ENCODE results near the gene GPR78. TPM values are rescaled to one million over a fixed set of nuclear protein-coding genes. Genes with fewer than 3 reads are reported as not detected.

GPR78 gene
- total and polyA plus RNA-seq, 2 of the 13 experiments (the other 11 are each of a cell fraction or from before 2014, with no cell fraction given), result 0.01 to 0.07 TPM

DNA sequence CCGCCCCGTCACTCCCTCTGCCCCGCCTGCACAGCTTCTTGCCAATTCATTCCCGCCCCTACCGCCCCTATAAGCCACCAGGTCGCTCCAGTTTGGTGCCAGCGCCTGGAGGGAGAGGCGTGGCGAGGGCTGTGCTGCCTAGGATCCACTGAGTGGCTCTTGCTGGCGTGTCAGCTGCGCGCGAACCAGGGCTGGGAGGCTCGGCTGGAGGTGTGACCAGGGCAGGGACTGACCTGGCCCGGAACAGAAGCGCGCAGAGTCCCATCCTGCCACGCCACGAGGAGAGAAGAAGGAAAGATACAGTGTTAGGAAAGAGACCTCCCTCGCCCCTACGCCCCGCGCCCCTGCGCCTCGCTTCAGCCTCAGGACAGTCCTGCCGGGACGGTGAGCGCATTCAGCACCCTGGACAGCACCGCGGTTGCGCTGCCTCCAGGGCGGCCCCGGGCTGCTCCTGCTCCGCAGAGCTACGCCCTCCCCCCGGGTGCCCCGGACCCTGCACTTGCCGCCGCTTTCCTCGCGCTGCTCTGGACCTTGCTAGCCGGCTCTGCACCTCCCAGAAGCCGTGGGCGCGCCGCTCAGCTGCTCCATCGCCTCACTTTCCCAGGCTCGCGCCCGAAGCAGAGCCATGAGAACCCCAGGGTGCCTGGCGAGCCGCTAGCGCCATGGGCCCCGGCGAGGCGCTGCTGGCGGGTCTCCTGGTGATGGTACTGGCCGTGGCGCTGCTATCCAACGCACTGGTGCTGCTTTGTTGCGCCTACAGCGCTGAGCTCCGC, at the start of gene GPR78 (continued):
- TF ChIP-seq, protein P1, sequence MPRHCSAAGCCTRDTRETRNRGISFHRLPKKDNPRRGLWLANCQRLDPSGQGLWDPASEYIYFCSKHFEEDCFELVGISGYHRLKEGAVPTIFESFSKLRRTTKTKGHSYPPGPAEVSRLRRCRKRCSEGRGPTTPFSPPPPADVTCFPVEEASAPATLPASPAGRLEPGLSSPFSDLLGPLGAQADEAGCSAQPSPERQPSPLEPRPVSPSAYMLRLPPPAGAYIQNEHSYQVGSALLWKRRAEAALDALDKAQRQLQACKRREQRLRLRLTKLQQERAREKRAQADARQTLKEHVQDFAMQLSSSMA (CRISPR knock-in tag; IDR thresholded peaks at IDR 0.05), result no peak
- TF ChIP-seq SPEN (CRISPR knock-in tag; IDR thresholded peaks at IDR 0.05; ENCODE audit: low read depth), result no peak
- TF ChIP-seq SNAPC2 (CRISPR knock-in tag; IDR thresholded peaks at IDR 0.05), result no peak
- TF ChIP-seq, protein P2, sequence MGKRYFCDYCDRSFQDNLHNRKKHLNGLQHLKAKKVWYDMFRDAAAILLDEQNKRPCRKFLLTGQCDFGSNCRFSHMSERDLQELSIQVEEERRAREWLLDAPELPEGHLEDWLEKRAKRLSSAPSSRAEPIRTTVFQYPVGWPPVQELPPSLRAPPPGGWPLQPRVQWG (CRISPR knock-in tag; IDR thresholded peaks at IDR 0.05; ENCODE audit: borderline replicate concordance, low read depth), result no peak
- peak; percentile 59; the same call in 1 of the 2 replicates for TF ChIP-seq NRL (CRISPR knock-in tag; IDR thresholded peaks at IDR 0.05; ENCODE audit: borderline replicate concordance)
- TF ChIP-seq, protein P3, sequence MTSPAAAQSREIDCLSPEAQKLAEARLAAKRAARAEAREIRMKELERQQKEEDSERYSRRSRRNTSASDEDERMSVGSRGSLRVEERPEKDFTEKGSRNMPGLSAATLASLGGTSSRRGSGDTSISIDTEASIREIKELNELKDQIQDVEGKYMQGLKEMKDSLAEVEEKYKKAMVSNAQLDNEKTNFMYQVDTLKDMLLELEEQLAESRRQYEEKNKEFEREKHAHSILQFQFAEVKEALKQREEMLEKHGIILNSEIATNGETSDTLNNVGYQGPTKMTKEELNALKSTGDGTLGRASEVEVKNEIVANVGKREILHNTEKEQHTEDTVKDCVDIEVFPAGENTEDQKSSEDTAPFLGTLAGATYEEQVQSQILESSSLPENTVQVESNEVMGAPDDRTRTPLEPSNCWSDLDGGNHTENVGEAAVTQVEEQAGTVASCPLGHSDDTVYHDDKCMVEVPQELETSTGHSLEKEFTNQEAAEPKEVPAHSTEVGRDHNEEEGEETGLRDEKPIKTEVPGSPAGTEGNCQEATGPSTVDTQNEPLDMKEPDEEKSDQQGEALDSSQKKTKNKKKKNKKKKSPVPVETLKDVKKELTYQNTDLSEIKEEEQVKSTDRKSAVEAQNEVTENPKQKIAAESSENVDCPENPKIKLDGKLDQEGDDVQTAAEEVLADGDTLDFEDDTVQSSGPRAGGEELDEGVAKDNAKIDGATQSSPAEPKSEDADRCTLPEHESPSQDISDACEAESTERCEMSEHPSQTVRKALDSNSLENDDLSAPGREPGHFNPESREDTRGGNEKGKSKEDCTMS (CRISPR knock-in tag; conservative IDR thresholded peaks at IDR 0.05), result 0 out of 2 replicates have a peak, but pooled peaks have one; percentile 56
- TF ChIP-seq, protein P4, sequence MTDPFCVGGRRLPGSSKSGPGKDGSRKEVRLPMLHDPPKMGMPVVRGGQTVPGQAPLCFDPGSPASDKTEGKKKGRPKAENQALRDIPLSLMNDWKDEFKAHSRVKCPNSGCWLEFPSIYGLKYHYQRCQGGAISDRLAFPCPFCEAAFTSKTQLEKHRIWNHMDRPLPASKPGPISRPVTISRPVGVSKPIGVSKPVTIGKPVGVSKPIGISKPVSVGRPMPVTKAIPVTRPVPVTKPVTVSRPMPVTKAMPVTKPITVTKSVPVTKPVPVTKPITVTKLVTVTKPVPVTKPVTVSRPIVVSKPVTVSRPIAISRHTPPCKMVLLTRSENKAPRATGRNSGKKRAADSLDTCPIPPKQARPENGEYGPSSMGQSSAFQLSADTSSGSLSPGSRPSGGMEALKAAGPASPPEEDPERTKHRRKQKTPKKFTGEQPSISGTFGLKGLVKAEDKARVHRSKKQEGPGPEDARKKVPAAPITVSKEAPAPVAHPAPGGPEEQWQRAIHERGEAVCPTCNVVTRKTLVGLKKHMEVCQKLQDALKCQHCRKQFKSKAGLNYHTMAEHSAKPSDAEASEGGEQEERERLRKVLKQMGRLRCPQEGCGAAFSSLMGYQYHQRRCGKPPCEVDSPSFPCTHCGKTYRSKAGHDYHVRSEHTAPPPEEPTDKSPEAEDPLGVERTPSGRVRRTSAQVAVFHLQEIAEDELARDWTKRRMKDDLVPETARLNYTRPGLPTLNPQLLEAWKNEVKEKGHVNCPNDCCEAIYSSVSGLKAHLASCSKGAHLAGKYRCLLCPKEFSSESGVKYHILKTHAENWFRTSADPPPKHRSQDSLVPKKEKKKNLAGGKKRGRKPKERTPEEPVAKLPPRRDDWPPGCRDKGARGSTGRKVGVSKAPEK (CRISPR knock-in tag; IDR thresholded peaks at IDR 0.05; ENCODE audit: borderline replicate concordance), result no peak
- TF ChIP-seq, protein P5, sequence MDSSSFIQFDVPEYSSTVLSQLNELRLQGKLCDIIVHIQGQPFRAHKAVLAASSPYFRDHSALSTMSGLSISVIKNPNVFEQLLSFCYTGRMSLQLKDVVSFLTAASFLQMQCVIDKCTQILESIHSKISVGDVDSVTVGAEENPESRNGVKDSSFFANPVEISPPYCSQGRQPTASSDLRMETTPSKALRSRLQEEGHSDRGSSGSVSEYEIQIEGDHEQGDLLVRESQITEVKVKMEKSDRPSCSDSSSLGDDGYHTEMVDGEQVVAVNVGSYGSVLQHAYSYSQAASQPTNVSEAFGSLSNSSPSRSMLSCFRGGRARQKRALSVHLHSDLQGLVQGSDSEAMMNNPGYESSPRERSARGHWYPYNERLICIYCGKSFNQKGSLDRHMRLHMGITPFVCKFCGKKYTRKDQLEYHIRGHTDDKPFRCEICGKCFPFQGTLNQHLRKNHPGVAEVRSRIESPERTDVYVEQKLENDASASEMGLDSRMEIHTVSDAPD (CRISPR knock-in tag; IDR thresholded peaks at IDR 0.05), result no peak
- TF ChIP-seq ZSCAN25 (CRISPR knock-in tag; IDR thresholded peaks at IDR 0.05), result no peak
- no peak for TF ChIP-seq DPF2 (CRISPR knock-in tag; IDR thresholded peaks at IDR 0.05; ENCODE audit: borderline replicate concordance, low read depth)
- TF ChIP-seq ELF4 (CRISPR knock-in tag; IDR thresholded peaks at IDR 0.05; ENCODE audit: borderline replicate concordance), result no peak
- TF ChIP-seq ZNF816 (CRISPR knock-in tag; IDR thresholded peaks at IDR 0.05; ENCODE audit: borderline replicate concordance), result 0 out of 2 replicates have a peak, but pooled peaks have one; percentile 52
- TF ChIP-seq, protein P6, sequence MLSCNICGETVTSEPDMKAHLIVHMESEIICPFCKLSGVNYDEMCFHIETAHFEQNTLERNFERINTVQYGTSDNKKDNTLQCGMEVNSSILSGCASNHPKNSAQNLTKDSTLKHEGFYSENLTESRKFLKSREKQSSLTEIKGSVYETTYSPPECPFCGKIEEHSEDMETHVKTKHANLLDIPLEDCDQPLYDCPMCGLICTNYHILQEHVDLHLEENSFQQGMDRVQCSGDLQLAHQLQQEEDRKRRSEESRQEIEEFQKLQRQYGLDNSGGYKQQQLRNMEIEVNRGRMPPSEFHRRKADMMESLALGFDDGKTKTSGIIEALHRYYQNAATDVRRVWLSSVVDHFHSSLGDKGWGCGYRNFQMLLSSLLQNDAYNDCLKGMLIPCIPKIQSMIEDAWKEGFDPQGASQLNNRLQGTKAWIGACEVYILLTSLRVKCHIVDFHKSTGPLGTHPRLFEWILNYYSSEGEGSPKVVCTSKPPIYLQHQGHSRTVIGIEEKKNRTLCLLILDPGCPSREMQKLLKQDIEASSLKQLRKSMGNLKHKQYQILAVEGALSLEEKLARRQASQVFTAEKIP (CRISPR knock-in tag; IDR thresholded peaks at IDR 0.05; ENCODE audit: borderline replicate concordance), result no peak
- TF ChIP-seq ZNF709 (CRISPR knock-in tag; IDR thresholded peaks at IDR 0.05), result 0 out of 2 replicates have a peak, but pooled peaks have one; percentile 36
- TF ChIP-seq ZNF557 (CRISPR knock-in tag; IDR thresholded peaks at IDR 0.05), result peak; percentile 77; the same call in 1 of the 2 replicates
- no peak for TF ChIP-seq SOX13 (IDR thresholded peaks at IDR 0.05)
- TF ChIP-seq SOX13 (CRISPR knock-in tag; conservative IDR thresholded peaks at IDR 0.05 in 1 of 2, IDR thresholded peaks at IDR 0.05 in 1 of 2), result no peak
- peak; percentile 71 for TF ChIP-seq ZNF768 (CRISPR knock-in tag; IDR thresholded peaks at IDR 0.05)
